Effector memory CD4-positive, alpha-beta T cell (primary cell): ENCODE data around the gene GOLM1.

ENCODE experiments used
- DNase-seq, 3 donors: peaks; one replicate each; pipeline ENCODE4 v3.0.0-alpha.2; 2020
- H3K27ac ChIP-seq: 2 replicates; pipeline ENCODE4 v1.7.0; 2013; ENCODE audit warnings: mild to moderate bottlenecking, low read length, moderate library complexity; ENCODE audit not compliant: insufficient read depth, poor library complexity, severe bottlenecking
- H3K27me3 ChIP-seq: replicated peaks from 2 replicates; pipeline ENCODE4 v1.7.0; 2013; ENCODE audit warnings: mild to moderate bottlenecking, low read length; ENCODE audit not compliant: insufficient read depth, control insufficient read depth, poor library complexity, severe bottlenecking
- H3K36me3 ChIP-seq: 2 replicates; pipeline ENCODE4 v1.7.0; 2013; ENCODE audit warnings: mild to moderate bottlenecking, low read length, moderate library complexity; ENCODE audit not compliant: control insufficient read depth, insufficient read depth
- H3K4me1 ChIP-seq: 2 replicates; pipeline ENCODE4 v1.7.0; 2013; ENCODE audit warnings: low read length, mild to moderate bottlenecking; ENCODE audit not compliant: control insufficient read depth, insufficient read depth, poor library complexity, severe bottlenecking
- H3K4me3 ChIP-seq: 2 replicates; pipeline ENCODE4 v1.7.0; 2013; ENCODE audit warnings: low read length, low read depth, mild to moderate bottlenecking; ENCODE audit not compliant: insufficient read depth, poor library complexity, severe bottlenecking
- H3K9me3 ChIP-seq: 2 replicates; pipeline ENCODE4 v1.7.0; 2013; ENCODE audit warnings: mild to moderate bottlenecking, low read length, moderate library complexity; ENCODE audit not compliant: control insufficient read depth

Gene GOLM1

GRCh38 chr9:85994191-85994590, 105.2 kb downstream of the GOLM1 start:
- Histone ChIP-seq H3K36me3 (peaks cover 11% of the 10 kb centered on the region), H3K27ac (no peak overlapping the region), H3K4me1 (no peaks in the 10 kb centered on the region), H3K27me3 (no peaks in the 10 kb centered on the region), H3K4me3 (no peak overlapping the region), H3K9me3 (no peaks in the 10 kb centered on the region)
- DNase-seq, result no peak

DNA sequence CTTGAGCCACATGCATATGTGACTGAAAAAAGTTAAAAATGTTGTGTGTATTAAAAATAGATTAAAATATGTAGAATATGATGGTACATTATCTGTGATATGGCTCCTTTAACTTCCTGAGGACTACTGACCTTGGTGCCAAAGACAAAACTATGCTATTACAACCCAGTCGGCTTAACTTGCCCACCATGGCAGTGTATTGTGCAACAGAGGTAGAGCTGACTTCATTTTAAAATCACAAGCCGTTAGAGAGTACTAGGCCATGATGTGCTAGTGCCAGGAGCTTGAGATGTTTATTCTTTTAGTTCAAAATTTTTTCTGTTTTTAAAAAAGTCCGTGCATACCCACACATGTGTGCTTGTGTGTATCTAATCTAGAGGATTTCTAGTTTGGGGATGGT, 112.1 kb downstream of the GOLM1 start:
- no peaks in the 10 kb centered on the region for H3K27me3 ChIP-seq
- H3K4me3 ChIP-seq, result no peak overlapping the region
- peaks cover 3% of the 10 kb centered on the region for H3K36me3 ChIP-seq
- H3K9me3 ChIP-seq, result no peaks in the 10 kb centered on the region
- H3K27ac ChIP-seq, result no peak overlapping the region
- no peak for DNase-seq
- H3K4me1 ChIP-seq, result no peaks in the 10 kb centered on the region

DNA sequence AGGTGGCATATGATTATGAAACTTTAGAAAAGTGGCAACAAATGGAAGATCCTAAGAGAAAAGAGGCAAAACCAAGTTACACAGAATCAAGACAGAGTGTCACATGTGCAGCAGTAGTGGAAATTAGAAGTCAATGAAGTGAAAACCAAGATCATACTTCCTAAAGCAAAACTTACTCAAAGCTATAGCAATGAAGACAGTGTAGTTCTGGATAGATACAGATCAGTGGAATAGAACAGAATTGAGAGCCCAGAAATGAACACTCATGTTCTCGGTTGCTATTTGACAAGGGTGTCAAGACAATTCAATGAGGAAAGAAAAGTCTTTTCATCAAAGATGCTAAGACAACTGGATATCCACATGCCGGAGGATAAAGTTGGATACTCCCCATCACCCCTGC, 114.9 kb downstream of the GOLM1 start:
- Histone ChIP-seq H3K36me3 (peaks cover 11% of the 10 kb centered on the region), H3K9me3 (no peaks in the 10 kb centered on the region), H3K27me3 (no peaks in the 10 kb centered on the region), H3K4me1 (no peaks in the 10 kb centered on the region), H3K27ac (no peak overlapping the region), H3K4me3 (no peak overlapping the region)
- DNase-seq, result no peak

- Histone ChIP-seq H3K4me1 (no peaks in the 10 kb centered on the region), H3K27me3 (no peaks in the 10 kb centered on the region), H3K27ac (no peak overlapping the region), H3K9me3 (no peaks in the 10 kb centered on the region), H3K4me3 (no peak overlapping the region), H3K36me3 (peaks cover 32% of the 10 kb centered on the region)
- DNase-seq, result no peak
Observed at GRCh38 chr9:85981369-85981768, 118.0 kb downstream of the GOLM1 start.

DNA sequence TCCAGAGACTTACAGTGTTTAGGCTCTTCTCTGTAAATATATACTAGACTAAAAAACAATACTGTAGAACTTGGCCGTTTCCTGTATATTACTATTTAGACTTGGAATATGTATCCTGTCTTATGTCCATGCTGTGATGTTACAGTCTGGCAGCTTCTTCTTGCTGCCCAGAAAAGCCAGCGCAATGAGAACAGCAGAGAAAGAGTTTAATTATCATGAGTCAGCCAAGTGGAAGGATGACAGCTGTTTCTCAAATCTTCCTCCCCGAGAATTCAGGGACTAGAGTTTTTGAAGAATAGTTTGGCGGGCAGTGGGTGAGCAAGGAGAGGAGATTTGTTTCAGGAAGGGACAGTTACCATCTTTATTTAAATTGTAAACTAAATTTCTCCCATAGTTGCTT, 120.9 kb downstream of the GOLM1 start:
- peaks cover 38% of the 10 kb centered on the region for H3K36me3 ChIP-seq
- no peak overlapping the region for H3K4me3 ChIP-seq

More for the DNA sequence above, 120.9 kb downstream of the GOLM1 start:
- Histone ChIP-seq H3K27ac (no peak overlapping the region), H3K27me3 (no peaks in the 10 kb centered on the region), H3K9me3 (no peaks in the 10 kb centered on the region), H3K4me1 (no peaks in the 10 kb centered on the region)
- no peak for DNase-seq
